Astrocyte of the hippocampus (primary cell): ENCODE data around the gene EXD2.
A peak's percentile ranks its signal among the peaks of the same experiment; 100 is the strongest.
"Not testable (repeated sequence)": the region's sequence is repeated elsewhere in the genome, so short reads cannot be mapped to it uniquely, and the experiment has no call there.

Experiments used
- DNase-seq: peaks from one replicate; pipeline ENCODE4 v3.0.0; 2011; ENCODE audit warnings: low read depth, low spot score

Gene EXD2

GRCh38 chr14:69249603-69250002, 58.3 kb downstream of the EXD2 start:
- DNase-seq, result no peak

DNA sequence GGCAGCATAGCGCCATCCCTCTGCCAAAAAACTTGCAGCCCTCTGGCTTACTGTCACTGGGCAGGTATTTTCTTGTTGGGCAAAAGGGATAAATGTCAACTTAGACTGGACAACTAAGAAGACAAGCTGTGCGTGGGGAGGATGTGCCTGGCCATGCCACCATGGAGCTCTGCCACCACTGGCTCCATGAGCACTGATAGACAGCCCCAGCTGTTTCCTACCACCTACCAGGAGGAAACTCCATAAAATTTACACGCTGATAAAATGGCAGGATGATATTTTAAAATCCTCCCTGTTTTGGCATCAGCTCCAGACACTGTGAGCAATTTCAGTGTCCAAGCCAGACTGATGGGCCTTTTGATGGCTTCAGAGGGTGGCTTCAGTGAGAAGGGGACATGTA, 61.6 kb downstream of the EXD2 start:
- DNase-seq, result no peak

GRCh38 chr14:69259168-69259526, 67.8 kb downstream of the EXD2 start:
- DNase-seq, result no peak

DNA sequence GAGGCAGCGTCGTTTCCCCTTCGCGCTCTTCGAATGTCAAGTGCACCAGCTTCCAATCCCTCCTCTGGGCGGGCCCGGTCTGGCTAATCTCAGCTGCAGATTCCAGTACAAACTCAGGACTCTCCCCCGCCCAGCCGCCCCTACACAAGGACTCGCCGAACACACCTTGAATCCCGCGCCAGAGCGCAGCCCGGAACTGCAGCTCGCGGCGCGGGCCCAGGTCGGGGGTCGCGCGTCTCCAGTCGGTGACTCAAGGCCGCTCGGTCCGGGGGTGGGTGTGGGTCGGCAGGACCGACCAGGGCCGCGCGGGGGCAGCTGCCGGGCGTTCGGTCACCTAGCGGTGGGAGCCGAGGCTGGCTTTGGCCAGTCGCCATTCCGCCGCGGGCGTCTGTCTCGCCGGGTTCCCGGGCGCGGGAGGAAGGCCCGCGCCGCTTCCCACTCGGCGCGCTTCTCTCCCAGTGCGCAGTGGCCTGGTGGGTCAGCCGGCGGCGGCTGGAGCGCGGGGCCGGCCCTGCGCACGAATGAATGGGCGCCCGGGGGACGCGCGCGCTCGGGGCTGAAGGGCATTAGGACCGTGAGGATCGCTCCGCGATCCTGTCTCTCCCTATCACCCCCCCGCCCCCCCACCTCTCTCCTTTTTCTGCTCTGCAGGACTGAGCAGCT, 68.4 kb downstream of the EXD2 start, which contains the start of gene GALNT16:
TSS of gene GALNT16 (plus strand) at position 632 of the 663 bp plus-strand sequence. CDS start 133 bp downstream, outside the sequence.
- DNase-seq, result peak; percentile 71

DNA sequence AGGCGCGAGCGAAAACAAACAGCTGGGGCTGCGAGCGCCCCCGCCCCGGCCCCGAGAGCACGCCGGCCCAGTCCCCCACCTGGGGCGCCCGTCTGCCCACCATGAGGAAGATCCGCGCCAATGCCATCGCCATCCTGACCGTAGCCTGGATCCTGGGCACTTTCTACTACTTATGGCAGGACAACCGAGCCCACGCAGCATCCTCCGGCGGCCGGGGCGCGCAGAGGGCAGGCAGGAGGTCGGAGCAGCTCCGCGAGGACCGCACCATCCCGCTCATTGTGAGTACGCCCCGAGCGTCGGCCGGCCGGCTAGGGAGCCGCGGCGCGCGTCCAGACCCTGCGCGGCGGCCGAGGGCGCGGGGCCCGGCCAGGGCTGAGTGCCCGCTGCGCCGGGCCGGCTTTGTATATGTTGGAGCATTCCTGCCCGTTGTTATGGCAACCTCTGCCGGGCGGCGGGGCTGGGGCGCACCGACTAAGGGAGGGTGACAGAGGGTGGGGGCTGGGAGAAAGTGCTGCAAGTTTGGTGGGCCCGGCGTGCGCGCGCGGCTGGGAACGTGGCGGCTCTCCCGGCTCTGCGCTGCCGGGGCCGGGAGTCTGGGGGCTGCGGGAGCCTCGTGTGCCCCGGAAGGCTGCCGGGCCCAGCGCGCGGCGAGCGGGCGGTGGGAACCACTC, 69.0 kb downstream of the EXD2 start:
- peak; percentile 58 for DNase-seq

- peak; percentile 43 for DNase-seq
These were observed 69.7 kb downstream of the EXD2 start for GRCh38 chr14:69260861-69261564.

DNA sequence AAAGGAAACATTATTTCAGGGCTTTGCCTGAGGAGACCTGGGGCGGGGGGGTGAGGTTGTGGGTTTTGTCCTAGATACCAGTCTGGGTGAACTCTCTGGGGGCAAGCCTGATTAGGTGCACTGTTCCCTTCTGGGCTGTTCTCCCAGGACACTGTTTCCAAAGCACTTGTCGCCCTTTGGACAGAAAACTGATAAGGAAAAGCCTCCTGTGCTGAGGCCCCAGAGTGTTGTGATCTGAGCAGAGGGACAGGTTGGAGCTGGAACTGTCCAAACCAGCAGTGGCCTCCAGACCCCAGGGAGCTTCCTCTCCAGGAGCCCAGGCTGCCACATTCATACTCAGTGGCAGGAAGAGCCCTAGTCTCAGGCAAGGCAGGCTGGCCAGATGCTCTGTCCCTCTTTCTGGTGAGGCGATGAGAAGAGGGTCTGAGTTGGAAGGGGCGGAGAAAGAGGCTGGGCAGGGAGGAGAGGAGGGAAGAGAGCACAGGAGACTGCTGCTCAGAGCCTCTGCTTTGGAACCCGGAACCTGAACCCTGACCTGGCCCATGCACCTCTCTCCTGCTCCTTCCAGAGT, 70.5 kb downstream of the EXD2 start:
- DNase-seq, result no peak

DNA sequence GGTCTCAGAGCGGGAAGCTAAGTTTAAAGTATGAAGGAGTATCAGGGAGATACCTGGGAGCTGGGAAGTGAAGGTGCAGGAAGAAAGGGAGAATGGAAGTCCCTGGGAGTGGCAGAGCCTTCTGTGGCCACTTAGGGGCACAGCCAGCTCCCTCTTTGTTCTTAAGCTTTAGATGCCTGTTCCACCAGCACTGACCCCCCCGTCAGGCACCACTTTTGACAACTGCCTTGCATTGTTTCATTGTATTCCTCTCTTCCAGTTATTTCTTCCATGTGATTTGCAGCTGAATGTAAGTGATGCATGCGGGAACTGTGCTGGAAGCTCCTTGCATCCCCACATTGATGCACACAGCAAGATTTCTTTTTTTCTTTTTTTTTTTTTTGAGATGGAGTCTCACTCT, 71.2 kb downstream of the EXD2 start:
- no peak for DNase-seq

- DNase-seq, result peak; percentile 85
These were observed 72.1 kb downstream of the EXD2 start for GRCh38 chr14:69263364-69263763.

DNA sequence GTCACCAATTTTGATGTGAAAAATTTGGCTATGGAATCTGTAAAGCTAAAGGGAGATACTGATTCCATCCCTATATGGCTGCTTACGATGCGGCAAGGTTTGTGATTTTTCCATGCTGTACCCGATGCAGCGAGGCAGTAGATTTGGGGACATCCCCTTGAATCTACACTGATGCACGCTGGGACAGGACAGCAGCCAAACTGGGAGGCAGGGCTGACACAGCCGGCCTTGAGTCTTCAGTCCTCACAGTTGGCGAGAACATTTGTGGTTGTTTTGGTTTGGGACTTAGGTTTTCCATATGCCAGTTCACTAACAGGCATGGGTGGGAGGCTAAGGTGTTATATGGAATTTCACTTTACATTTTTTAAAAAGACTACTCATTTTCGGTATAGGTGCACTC, 72.5 kb downstream of the EXD2 start:
- DNase-seq, result no peak

DNA sequence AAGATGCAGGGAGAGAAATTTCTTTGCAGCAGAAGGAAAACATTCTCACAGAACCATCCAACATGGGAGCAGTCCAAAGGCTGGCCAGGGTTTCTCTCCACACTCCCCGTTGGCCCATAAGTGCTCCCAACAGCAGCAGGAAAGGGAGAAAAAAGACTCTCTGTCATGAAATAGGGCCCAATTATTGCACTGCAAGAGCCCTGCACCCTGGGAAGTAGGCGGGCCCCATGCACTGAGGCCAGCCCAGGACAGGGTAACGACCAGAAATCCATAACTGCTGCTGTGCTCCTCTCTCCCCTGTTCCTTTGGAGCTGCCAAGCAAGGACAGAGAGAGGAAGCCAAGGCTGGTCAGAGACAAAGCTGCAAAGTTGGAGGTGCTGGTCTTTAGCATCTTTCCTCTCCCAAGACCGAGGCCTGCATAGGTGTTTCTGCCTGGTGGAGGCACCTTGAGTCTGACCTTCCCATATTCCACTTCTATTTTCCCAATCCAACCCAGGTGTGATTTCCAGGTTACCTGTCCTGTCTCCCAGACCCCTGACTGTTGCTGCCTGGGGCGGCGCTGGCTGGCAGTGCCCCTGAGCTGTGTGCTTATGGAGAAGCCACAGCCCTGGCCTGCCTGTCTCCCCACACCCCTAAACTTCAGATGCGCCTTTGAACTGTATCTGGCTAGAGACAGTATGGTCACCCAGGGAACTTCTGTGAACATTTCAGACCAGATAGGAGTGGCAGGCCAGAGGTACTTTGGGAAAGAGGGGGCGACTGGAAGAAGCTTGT, 75.5 kb downstream of the EXD2 start:
- no peak for DNase-seq

DNA sequence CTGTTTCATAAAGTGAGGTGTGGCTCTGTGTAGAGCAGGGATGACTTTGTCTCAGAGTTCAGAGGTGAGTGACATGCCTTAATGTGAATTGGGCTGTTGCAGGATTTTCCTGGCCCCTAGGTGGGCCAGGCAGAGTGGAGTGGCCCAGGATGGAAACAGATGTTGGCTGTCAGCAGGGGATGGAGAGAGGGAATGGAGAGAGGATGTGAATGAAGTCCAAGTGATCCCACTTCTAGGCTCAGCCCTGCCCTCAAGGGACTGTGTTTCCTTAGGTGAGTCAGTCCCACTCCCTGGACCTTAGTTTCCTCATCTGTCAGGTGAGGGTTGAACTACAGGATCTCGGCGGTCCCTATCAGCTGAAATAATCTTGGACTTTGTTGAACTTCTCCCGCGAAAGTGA, 76.2 kb downstream of the EXD2 start:
- DNase-seq, result no peak

- DNase-seq, result no peak
These were observed 76.9 kb downstream of the EXD2 start for GRCh38 chr14:69268223-69268622.

DNA sequence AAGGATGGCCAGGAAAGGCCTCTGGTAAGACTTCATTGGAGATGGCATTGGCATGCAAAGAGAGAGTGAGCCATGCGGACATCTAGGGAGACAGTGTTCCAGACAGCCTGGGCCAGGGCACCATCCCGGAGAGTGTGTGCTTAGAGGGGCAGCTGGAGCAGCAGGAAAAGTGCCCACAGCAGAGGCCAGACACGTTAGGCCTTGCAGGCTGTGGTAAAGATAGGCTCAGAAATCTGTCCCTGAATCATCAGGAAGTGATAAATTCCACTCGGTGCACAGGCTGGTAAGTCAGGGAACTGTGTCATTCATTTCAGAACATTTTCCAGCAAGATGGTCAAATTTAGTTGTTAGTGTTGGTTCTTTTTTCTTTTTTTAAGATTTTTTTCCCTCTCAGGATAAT, 77.5 kb downstream of the EXD2 start:
- peak; percentile 45 for DNase-seq

GRCh38 chr14:69269381-69269780, 78.1 kb downstream of the EXD2 start:
- no peak for DNase-seq

- DNase-seq, result no peak
These were observed 78.8 kb downstream of the EXD2 start for GRCh38 chr14:69270097-69270496.

GRCh38 chr14:69270795-69271708, 79.8 kb downstream of the EXD2 start:
- peak; percentile 84 for DNase-seq

DNA sequence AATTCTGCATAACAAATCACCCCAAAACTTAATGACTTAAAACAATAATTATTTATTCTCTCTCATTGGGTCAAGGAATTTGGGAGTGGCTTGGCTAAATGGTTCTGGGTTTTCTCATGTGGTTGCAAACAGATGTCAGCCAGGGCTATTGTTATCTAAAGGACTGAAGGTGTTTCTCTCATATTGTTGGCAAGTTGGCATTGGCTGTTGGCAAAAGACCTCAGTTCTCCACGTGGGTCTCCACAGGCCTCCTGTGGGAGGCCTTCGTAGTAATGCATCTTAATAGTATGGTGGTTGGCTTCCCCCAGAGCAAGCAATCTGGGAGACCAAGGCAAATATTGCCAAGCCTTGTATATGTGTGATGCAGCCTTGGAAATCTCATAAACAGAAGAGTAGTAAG, 83.0 kb downstream of the EXD2 start:
- DNase-seq, result no peak

- no peak for DNase-seq
These were observed 84.0 kb downstream of the EXD2 start for GRCh38 chr14:69275331-69275730.

- not testable (repeated sequence) for DNase-seq
These were observed 86.1 kb downstream of the EXD2 start for GRCh38 chr14:69277356-69277755.
